Measurements from ENCODE around the gene CC2D2A.
"Not testable (repeated sequence)": the region's sequence is repeated elsewhere in the genome, so short reads cannot be mapped to it uniquely, and the experiment has no call there.

Gene CC2D2A

DNA sequence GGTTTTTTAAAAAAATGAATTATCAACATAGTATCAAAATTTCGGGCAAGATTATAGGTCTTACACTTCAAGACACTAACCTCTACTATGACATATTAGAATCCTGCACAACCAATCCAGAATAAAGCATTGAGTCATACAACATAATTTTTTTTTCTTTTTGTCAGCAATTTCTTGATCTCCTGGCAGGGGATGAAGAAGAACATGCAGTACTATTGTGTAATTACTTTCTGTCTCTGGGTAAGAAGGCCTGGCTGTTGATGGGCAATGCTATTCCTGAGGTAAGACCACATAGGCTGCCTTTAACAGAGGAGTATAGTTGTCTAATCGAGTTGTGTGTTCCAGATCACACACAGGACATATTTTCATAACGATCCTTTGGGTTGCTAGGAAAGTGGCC, 118.0 kb downstream of the CC2D2A start:
- no peaks in the 10 kb centered on the region for H3K27me3 ChIP-seq (ENCODE audit: control insufficient read depth, insufficient read depth, low read length)
- no peak overlapping the region for H3K9ac ChIP-seq (ENCODE audit: low read length)
- H3K4me3 ChIP-seq (ENCODE audit: low read length) = no peak overlapping the region
- H3K36me3 ChIP-seq (ENCODE audit: control insufficient read depth, insufficient read depth, low read length) = no peaks in the 10 kb centered on the region
- H3K4me1 ChIP-seq (ENCODE audit: control insufficient read depth, insufficient read depth, low read length) = no peaks in the 10 kb centered on the region
- no peak overlapping the region for H3K27ac ChIP-seq (ENCODE audit: low read depth, low read length)

GRCh38 chr4:15592799-15593198, 123.1 kb downstream of the CC2D2A start:
- H3K4me3 ChIP-seq (ENCODE audit: low read length) = no peak overlapping the region
- no peaks in the 10 kb centered on the region for H3K4me1 ChIP-seq (ENCODE audit: control insufficient read depth, insufficient read depth, low read length)
- H3K27ac ChIP-seq (ENCODE audit: low read depth, low read length) = no peak overlapping the region
- H3K36me3 ChIP-seq (ENCODE audit: control insufficient read depth, insufficient read depth, low read length) = no peaks in the 10 kb centered on the region
- H3K9ac ChIP-seq (ENCODE audit: low read length) = no peak overlapping the region
- no peaks in the 10 kb centered on the region for H3K27me3 ChIP-seq (ENCODE audit: control insufficient read depth, insufficient read depth, low read length)

DNA sequence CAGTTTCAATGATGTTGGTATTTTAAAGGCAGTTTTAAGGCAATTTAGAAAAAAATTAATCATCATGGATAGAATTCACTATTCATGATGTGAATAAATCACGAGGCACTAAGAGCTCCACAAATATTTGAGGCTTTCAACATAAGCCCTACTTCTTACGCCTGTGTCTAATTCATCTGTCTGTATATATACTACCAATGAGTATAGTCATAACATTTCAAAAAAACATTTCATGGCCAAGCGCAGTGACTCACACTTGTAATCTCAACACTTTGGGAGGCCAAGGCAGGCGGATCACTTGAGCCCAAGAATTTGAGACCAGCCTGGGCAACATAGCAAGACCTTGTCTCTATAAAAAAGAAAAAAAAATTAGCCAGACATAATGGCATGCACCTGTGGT, 129.0 kb downstream of the CC2D2A start:
- Histone ChIP-seq H3K27me3 (ENCODE audit: control insufficient read depth, insufficient read depth, low read length) (no peaks in the 10 kb centered on the region), H3K4me1 (ENCODE audit: control insufficient read depth, insufficient read depth, low read length) (peaks cover 3% of the 10 kb centered on the region), H3K4me3 (ENCODE audit: low read length) (no peak overlapping the region), H3K36me3 (ENCODE audit: control insufficient read depth, insufficient read depth, low read length) (peaks cover 5% of the 10 kb centered on the region), H3K9ac (ENCODE audit: low read length) (no peak overlapping the region), H3K27ac (ENCODE audit: low read depth, low read length) (no peak overlapping the region)

GRCh38 chr4:15600176-15600575, 130.5 kb downstream of the CC2D2A start:
- Histone ChIP-seq H3K27me3 (ENCODE audit: control insufficient read depth, insufficient read depth, low read length) (no peaks in the 10 kb centered on the region), H3K9ac (ENCODE audit: low read length) (no peak overlapping the region), H3K4me3 (ENCODE audit: low read length) (no peak overlapping the region), H3K27ac (ENCODE audit: low read depth, low read length) (no peak overlapping the region), H3K36me3 (ENCODE audit: control insufficient read depth, insufficient read depth, low read length) (peaks cover 5% of the 10 kb centered on the region), H3K4me1 (ENCODE audit: control insufficient read depth, insufficient read depth, low read length) (peaks cover 3% of the 10 kb centered on the region)

DNA sequence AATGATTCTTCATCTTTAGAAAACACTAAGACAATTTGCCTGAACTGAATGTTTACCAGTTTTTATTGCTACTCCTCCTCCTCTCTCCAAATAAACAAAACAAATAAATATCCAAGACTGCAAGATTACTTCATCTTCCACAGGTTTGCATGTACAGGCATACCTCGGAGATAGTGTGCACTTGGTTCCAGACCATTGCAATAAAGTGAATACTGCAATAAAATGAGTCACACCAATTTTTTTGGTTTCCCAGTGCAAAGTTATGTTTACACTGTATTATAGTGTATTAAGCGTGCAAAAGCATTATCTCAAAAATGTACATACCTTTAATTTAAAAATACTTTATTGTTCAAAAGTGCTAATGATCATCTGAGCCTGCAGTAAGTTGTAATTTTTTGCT, 132.2 kb downstream of the CC2D2A start:
- H3K36me3 ChIP-seq (ENCODE audit: control insufficient read depth, insufficient read depth, low read length) = peaks cover 5% of the 10 kb centered on the region
- H3K27me3 ChIP-seq (ENCODE audit: control insufficient read depth, insufficient read depth, low read length) = no peaks in the 10 kb centered on the region
- no peak overlapping the region for H3K9ac ChIP-seq (ENCODE audit: low read length)
- peaks cover 3% of the 10 kb centered on the region for H3K4me1 ChIP-seq (ENCODE audit: control insufficient read depth, insufficient read depth, low read length)
- no peak overlapping the region for H3K27ac ChIP-seq (ENCODE audit: low read depth, low read length)
- H3K4me3 ChIP-seq (ENCODE audit: low read length) = no peak overlapping the region

- Histone ChIP-seq H3K27me3 (ENCODE audit: control insufficient read depth, insufficient read depth, low read length) (no peaks in the 10 kb centered on the region), H3K36me3 (ENCODE audit: control insufficient read depth, insufficient read depth, low read length) (no peaks in the 10 kb centered on the region), H3K4me3 (ENCODE audit: low read length) (no peak overlapping the region), H3K27ac (ENCODE audit: low read depth, low read length) (no peak overlapping the region), H3K9ac (ENCODE audit: low read length) (no peak overlapping the region), H3K4me1 (ENCODE audit: control insufficient read depth, insufficient read depth, low read length) (no peaks in the 10 kb centered on the region)
These were observed 135.9 kb downstream of the CC2D2A start for GRCh38 chr4:15605537-15605936.

- H3K4me1 ChIP-seq (ENCODE audit: control insufficient read depth, insufficient read depth, low read length) = no peaks in the 10 kb centered on the region
- no peak overlapping the region for H3K27ac ChIP-seq (ENCODE audit: low read depth, low read length)
- H3K9ac ChIP-seq (ENCODE audit: low read length) = no peak overlapping the region
- H3K27me3 ChIP-seq (ENCODE audit: control insufficient read depth, insufficient read depth, low read length) = no peaks in the 10 kb centered on the region
- H3K4me3 ChIP-seq (ENCODE audit: low read length) = no peak overlapping the region
- H3K36me3 ChIP-seq (ENCODE audit: control insufficient read depth, insufficient read depth, low read length) = no peaks in the 10 kb centered on the region
These were observed 141.2 kb downstream of the CC2D2A start for GRCh38 chr4:15610855-15611254.

GRCh38 chr4:15612136-15612535, 142.5 kb downstream of the CC2D2A start:
- Histone ChIP-seq H3K27me3 (ENCODE audit: control insufficient read depth, insufficient read depth, low read length) (no peaks in the 10 kb centered on the region), H3K27ac (ENCODE audit: low read depth, low read length) (no peak overlapping the region), H3K4me3 (ENCODE audit: low read length) (no peak overlapping the region), H3K9ac (ENCODE audit: low read length) (no peak overlapping the region), H3K36me3 (ENCODE audit: control insufficient read depth, insufficient read depth, low read length) (no peaks in the 10 kb centered on the region), H3K4me1 (ENCODE audit: control insufficient read depth, insufficient read depth, low read length) (no peaks in the 10 kb centered on the region)

- not testable (repeated sequence) for H3K27ac ChIP-seq (ENCODE audit: low read depth, low read length); H3K4me1 ChIP-seq (ENCODE audit: control insufficient read depth, insufficient read depth, low read length); H3K27me3 ChIP-seq (ENCODE audit: control insufficient read depth, insufficient read depth, low read length); H3K4me3 ChIP-seq (ENCODE audit: low read length); H3K9ac ChIP-seq (ENCODE audit: low read length); H3K36me3 ChIP-seq (ENCODE audit: control insufficient read depth, insufficient read depth, low read length)
These were observed 145.2 kb downstream of the CC2D2A start for GRCh38 chr4:15614891-15615290.

DNA sequence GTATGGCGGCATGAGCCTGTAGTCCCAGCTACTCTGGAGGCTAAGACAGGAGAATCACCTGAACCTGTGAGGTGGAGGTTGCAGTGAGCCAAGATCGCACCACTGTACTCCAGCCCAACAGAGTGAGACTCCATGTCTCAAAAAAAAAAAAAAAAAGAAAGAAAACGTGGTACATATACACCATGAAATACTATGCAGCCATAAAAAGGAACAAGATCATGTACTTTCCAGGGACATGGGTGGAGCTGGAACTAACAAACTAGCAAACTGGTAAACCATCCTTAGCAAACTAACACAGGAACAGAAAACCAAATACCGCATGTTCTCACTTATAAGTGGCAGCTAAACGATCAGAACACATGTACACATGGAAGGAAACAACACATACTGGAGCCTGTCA, 147.7 kb downstream of the CC2D2A start:
- not testable (repeated sequence) for H3K36me3 ChIP-seq (ENCODE audit: control insufficient read depth, insufficient read depth, low read length); H3K9ac ChIP-seq (ENCODE audit: low read length); H3K4me3 ChIP-seq (ENCODE audit: low read length)

DNA sequence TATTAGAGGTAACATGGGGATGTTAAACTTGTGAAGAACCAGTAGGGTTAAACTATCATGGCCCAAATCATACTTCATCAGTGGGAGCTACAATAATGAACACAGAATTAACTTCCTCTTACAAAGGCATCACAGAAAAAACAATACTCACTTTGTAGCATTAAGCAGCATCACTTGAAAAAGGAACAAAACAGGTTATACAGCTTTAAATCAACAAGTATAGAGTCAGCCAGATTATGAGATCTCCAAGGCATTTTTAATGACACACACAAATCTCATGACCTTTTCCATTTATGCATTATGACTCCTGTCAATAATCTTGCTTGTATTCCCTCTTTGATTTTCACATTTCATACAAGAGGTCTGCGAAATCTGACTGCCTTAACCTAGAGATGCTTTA, 167.1 kb downstream of the CC2D2A start:
- H3K4me1 ChIP-seq (ENCODE audit: control insufficient read depth, insufficient read depth, low read length) = no peaks in the 10 kb centered on the region
- no peak overlapping the region for H3K27ac ChIP-seq (ENCODE audit: low read depth, low read length)
- H3K36me3 ChIP-seq (ENCODE audit: control insufficient read depth, insufficient read depth, low read length) = no peaks in the 10 kb centered on the region
- H3K4me3 ChIP-seq (ENCODE audit: low read length) = no peak overlapping the region
- no peak overlapping the region for H3K9ac ChIP-seq (ENCODE audit: low read length)
- no peaks in the 10 kb centered on the region for H3K27me3 ChIP-seq (ENCODE audit: control insufficient read depth, insufficient read depth, low read length)

More for the DNA sequence above, 147.7 kb downstream of the CC2D2A start:
- not testable (repeated sequence) for H3K4me1 ChIP-seq (ENCODE audit: control insufficient read depth, insufficient read depth, low read length); H3K27me3 ChIP-seq (ENCODE audit: control insufficient read depth, insufficient read depth, low read length); H3K27ac ChIP-seq (ENCODE audit: low read depth, low read length)

DNA sequence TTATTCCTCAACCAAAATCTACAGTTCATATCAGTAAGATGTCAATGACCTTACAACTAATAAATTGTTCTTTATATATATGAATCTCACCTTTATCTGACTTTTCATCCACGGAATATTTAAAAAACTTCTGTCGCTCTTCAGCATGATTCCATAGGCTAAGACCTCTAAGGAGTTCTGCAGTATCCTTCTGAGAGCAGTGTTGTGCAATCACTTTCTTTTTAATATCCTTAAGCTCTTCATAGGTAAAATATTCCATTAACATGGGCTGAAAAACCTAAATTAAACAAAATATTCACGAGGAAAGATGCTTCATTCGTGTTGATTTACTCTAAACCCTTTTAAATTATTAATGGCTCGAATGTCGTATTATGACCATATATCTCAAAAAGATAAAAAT, 168.7 kb downstream of the CC2D2A start:
- H3K4me1 ChIP-seq (ENCODE audit: control insufficient read depth, insufficient read depth, low read length) = no peaks in the 10 kb centered on the region
- no peaks in the 10 kb centered on the region for H3K27me3 ChIP-seq (ENCODE audit: control insufficient read depth, insufficient read depth, low read length)
- no peak overlapping the region for H3K27ac ChIP-seq (ENCODE audit: low read depth, low read length)
- H3K9ac ChIP-seq (ENCODE audit: low read length) = no peak overlapping the region
- no peaks in the 10 kb centered on the region for H3K36me3 ChIP-seq (ENCODE audit: control insufficient read depth, insufficient read depth, low read length)
- no peak overlapping the region for H3K4me3 ChIP-seq (ENCODE audit: low read length)

DNA sequence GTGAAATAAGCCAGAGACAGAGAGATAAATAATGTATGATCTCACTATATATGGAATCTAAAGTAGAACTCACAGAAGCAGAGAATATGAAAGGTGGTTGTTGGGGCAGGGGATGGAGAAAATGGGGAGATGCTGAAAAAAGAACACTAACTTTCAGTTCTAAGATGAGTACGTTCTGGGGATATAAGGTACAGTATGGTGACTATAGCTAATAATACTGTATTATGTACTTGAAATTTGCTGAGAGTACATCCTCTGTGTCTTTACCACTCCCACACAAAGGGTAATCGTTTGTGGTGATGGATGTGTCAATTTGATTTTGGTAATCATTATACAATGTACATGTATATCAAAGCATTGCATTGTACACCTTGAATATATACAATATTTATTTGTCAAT, 178.9 kb downstream of the CC2D2A start:
- Histone ChIP-seq H3K4me1 (ENCODE audit: control insufficient read depth, insufficient read depth, low read length) (peaks cover 30% of the 10 kb centered on the region), H3K4me3 (ENCODE audit: low read length) (no peak overlapping the region), H3K27ac (ENCODE audit: low read depth, low read length) (no peak overlapping the region), H3K36me3 (ENCODE audit: control insufficient read depth, insufficient read depth, low read length) (no peaks in the 10 kb centered on the region), H3K27me3 (ENCODE audit: control insufficient read depth, insufficient read depth, low read length) (no peaks in the 10 kb centered on the region), H3K9ac (ENCODE audit: low read length) (no peak overlapping the region)

All from rectal smooth muscle tissue (tissue), 1 donor.